ENCODE measurements around the gene NOL11. TPM values are rescaled to one million over a fixed set of nuclear protein-coding genes. Genes with fewer than 3 reads are reported as not detected.

Gene NOL11
- total RNA-seq: 10 to 100 TPM; 74.3 to 76.0 TPM

DNA sequence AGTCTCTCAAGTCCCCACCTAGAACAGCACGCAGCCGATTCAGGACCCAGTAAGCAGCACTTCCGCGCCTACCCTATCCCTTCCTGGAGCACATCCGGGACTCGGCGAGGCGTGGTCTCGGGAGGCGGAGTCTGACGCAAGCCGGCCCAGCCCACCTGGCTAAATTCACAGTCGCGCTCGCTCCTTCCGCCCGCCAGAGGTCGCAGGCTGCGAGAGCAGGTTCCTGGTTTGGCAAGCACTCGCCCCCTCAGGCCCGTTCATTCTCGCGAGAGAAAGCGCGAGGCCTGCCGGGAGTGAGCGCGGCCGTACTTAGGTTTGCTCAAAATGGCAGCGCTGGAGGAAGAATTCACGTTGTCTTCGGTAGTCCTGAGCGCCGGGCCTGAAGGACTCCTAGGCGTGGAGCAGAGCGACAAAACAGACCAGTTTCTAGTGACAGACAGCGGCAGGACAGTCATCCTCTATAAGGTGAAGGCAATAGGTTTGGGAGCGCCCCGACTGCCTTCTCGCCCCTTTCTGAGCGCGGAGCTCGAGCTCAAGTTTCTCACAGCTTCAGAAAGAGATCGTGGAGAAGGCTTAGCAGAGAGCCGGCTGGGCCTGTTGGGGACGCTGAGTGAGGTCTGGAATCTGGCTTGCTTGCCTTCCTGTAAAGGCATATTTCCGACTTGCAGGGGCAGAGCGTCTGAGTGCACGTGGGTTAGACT lies at the start of gene NOL11:
Gene NOL11 (plus strand): TSS at position 313 of the 701 bp plus-strand sequence. CDS start 12 bp downstream, at position 325.
- ATAC-seq: peak; percentile 97
- Mint-ChIP-seq H3K4me1 (ENCODE audit: low read depth) (peaks cover 19% of the 10 kb centered on the region), H3K36me3 (ENCODE audit: low read depth) (peaks cover 24% of the 10 kb centered on the region), H3K4me3 (peak within 1 kb of the TSS; percentile 87), H3K9me3 (no peaks in the 10 kb centered on the region), H3K27ac (peak within 1 kb of the TSS; percentile 99), H3K27me3 (peaks cover 1% of the 10 kb centered on the region)
- intact Hi-C loops (cut with micrococcal nuclease): no loop called here
- POLR2A ChIA-PET: interaction anchor here (0.5 to 3.1 kb wide), 24 partner anchors 9 to 406 kb away, joined by 3 to 14 read pairs (median 4); partner anchors contain the start of genes BPTF and PITPNC1
- peak; percentile 87 for TF ChIP-seq CTCF (IDR thresholded peaks at IDR 0.05)
- peak; percentile 100 for DNase-seq
- CTCF ChIA-PET: interaction anchor here (0.6 to 2.0 kb wide), 12 partner anchors 11 to 346 kb away, joined by 3 to 8 read pairs (median 3); no protein-coding TSS in a partner anchor

- Mint-ChIP-seq H3K9me3 (no peaks in the 10 kb centered on the region), H3K4me3 (no peak overlapping the region), H3K36me3 (ENCODE audit: low read depth) (peaks cover 14% of the 10 kb centered on the region), H3K27me3 (no peaks in the 10 kb centered on the region), H3K4me1 (ENCODE audit: low read depth) (no peaks in the 10 kb centered on the region), H3K27ac (no peak overlapping the region)
- no peak for TF ChIP-seq CTCF (IDR thresholded peaks at IDR 0.05)
- ChIA-PET CTCF (interaction anchor here (0.8 kb wide), 1 partner anchor 19 kb away, joined by 5 read pairs; no protein-coding TSS in a partner anchor), POLR2A (no interaction called here)
- ATAC-seq (no peak), DNase-seq (no peak)
- intact Hi-C loops (cut with micrococcal nuclease): no loop called here
Observed at GRCh38 chr17:67671493-67671892, 46.2 kb upstream of the NOL11 start.

GRCh38 chr17:67672592-67673335 lies 45.0 kb upstream of the NOL11 start:
- no peaks in the 10 kb centered on the region for H3K9me3 Mint-ChIP-seq
- peaks cover 16% of the 10 kb centered on the region for H3K36me3 Mint-ChIP-seq (ENCODE audit: low read depth)
- H3K4me1 Mint-ChIP-seq (ENCODE audit: low read depth): no peaks in the 10 kb centered on the region
- POLR2A ChIA-PET: no interaction called here
- DNase-seq (no peak), ATAC-seq (no peak)
- H3K27ac Mint-ChIP-seq: peak overlapping the region; percentile 36
- no peak overlapping the region for H3K4me3 Mint-ChIP-seq
- TF ChIP-seq CTCF (IDR thresholded peaks at IDR 0.05): no peak
- intact Hi-C loops (cut with micrococcal nuclease): no loop called here
- CTCF ChIA-PET: no interaction called here
- no peaks in the 10 kb centered on the region for H3K27me3 Mint-ChIP-seq

- no peak overlapping the region for H3K27ac Mint-ChIP-seq
- intact Hi-C loops (cut with micrococcal nuclease): no loop called here
Observed at GRCh38 chr17:67675481-67675880, 42.3 kb upstream of the NOL11 start.

More at GRCh38 chr17:67675481-67675880, 42.3 kb upstream of the NOL11 start:
- Mint-ChIP-seq H3K27me3 (no peaks in the 10 kb centered on the region), H3K36me3 (ENCODE audit: low read depth) (peaks cover 12% of the 10 kb centered on the region), H3K9me3 (no peaks in the 10 kb centered on the region), H3K4me3 (no peak overlapping the region), H3K4me1 (ENCODE audit: low read depth) (peaks cover 16% of the 10 kb centered on the region)
- POLR2A ChIA-PET: no interaction called here
- no peak for DNase-seq
- CTCF ChIA-PET: interaction anchor here (0.6 to 1.5 kb wide), 2 partner anchors 14 to 287 kb away, joined by 4 read pairs; no protein-coding TSS in a partner anchor
- no peak for ATAC-seq
- no peak for TF ChIP-seq CTCF (IDR thresholded peaks at IDR 0.05)

All from activated CD8-positive, alpha-beta T cell treated with anti-CD3 and anti-CD28 coated beads for 36 hours (primary cell).